GM18951 (cell line): ENCODE data around the gene NUTM2F.
"Not testable (repeated sequence)": the region's sequence is repeated elsewhere in the genome, so short reads cannot be mapped to it uniquely, and the experiment has no call there.

Experiments used
- POLR2A ChIP-seq: IDR thresholded peaks from 4 replicates; pipeline ENCODE4 v1.6.1; 2011; ENCODE audit warnings: mild to moderate bottlenecking; ENCODE audit not compliant: insufficient read length, insufficient read depth; ENCODE audit errors: extremely low read depth
- in situ Hi-C: fragments of 300-500 bp; cut with MboI; formaldehyde crosslinking; loops from one replicate; pipeline ENCODE4 v1.12.0; 2022; ENCODE audit warnings: low sequenced_read_pairs, mixed read lengths, inconsistent platforms; ENCODE audit not compliant: unreplicated experiment

Gene NUTM2F

DNA sequence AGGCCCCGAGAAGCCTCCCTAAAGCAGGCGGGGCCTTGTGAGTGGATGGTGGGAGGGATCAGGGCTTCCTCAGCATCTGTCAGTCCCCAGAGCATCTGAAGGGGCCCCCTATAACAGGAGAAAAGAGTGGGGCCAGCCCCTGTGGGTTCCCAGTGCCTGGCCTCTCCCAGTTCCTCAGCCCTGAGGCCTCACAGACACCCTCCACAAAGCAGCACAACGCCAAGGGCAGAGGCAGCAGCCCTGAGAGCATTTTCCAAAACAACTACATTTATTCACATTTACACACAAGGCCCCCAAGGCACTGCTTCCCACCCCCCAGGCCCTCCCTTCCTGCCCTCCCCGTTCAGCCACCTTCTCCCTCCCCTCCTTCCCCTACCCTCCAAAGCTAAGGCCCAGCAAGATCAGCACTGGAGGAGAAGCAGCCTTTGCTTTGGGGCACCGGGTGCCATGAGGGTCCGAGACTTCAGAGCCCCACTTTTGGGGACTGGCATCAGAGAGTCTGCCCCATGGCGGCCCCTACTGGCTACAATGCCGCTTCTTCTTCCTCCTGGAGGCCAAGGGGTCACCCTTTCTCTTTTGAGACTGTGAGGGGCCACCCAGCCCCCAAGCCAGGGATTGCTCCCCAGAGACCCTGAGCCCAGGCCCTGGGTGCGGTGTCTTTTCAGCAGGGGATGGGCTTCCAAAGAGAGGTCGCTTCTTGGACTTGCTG is 10.3 kb downstream of the NUTM2F start:
- in situ Hi-C loops = not testable (repeated sequence)

DNA sequence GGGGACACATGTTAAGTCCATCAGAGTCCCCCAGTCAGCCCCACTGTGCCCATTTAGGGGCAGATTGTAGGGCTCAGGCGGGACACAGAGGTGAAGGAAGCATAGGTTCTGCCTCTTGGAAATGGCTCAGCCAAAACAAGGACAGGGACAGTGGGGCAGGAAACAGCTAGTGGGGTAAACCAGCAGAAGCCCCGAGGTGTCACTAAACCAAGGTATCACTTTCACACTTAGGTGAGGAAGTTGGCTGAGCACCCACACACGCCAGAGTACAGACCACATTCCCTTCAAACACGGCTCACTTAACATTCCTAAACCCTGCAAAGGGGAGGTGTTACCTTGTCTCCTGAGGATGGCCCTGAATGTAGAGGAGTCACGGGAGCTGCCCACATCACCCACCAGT is 12.2 kb downstream of the NUTM2F start:
- in situ Hi-C loops = not testable (repeated sequence)

DNA sequence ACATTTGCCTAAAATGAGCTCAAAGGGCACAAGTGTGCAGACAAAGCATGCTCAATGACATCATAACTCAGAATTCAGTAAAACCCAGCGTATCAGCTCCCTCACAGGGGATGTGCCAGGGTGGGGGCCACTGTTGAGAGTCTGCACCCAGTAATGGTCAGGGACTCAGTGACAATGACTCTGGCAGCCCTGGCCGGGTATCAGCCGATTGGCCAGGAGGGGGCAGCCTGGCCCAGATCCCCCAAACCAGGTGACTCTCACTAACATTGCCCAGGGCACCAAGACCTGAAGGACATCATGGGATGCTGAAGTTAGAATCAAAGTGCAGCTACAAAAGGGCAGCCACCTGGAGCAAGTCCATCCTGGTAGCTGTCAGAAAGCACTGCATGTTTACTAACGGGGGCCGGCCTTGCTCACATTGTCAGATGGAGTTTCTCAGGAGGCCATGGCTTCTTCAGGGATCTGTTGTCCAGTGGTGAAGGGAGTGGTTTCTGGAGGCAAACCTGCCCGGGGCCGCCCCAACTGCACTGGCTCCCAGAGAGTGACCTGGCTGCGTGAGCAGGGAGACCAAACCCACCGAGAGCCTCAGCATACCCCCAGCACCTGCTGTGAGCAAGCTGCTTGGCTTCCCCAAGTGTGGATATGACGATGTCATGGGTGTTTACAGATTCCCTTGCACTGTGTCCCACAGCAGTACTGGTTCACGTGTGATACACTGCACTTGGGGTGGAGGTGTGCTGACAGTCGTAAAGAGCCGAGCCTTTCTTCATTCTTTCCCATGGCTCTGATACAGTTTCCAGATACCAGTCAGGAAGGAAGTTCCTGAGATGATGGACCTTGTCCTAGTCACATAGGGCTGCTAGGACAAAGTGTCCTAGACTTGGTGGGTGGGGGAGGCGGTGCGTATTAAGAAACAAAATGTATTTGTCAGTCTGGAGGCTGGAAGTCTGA is 13.1 kb downstream of the NUTM2F start:
- in situ Hi-C loops = not testable (repeated sequence)

DNA sequence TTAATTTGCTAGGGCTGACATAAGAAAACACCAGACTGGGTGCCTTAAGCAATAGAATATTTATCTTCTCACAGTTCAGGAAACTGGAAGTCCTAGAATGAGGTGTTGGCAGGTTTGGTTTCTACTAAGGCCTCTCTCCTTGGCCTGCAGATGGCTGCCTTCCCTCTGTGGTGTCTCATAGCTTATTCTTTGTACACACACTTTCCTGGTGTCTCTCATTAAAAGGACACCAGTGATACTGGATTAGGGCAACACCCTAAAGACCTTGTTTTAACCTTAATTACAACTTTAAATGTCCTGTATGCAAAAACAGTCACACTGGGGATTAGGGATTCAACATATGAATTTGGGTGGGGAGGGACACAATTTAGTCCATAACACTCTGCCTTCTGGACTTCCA is 25.1 kb downstream of the NUTM2F start:
- in situ Hi-C loops = no loop called here
- no peak for TF ChIP-seq POLR2A

GRCh38 chr9:94302426-94302825 is 26.0 kb downstream of the NUTM2F start:
- TF ChIP-seq POLR2A = no peak
- in situ Hi-C loops = no loop called here

- no peak for TF ChIP-seq POLR2A
- in situ Hi-C loops = no loop called here
Observed at GRCh38 chr9:94301583-94301982, 26.9 kb downstream of the NUTM2F start.

DNA sequence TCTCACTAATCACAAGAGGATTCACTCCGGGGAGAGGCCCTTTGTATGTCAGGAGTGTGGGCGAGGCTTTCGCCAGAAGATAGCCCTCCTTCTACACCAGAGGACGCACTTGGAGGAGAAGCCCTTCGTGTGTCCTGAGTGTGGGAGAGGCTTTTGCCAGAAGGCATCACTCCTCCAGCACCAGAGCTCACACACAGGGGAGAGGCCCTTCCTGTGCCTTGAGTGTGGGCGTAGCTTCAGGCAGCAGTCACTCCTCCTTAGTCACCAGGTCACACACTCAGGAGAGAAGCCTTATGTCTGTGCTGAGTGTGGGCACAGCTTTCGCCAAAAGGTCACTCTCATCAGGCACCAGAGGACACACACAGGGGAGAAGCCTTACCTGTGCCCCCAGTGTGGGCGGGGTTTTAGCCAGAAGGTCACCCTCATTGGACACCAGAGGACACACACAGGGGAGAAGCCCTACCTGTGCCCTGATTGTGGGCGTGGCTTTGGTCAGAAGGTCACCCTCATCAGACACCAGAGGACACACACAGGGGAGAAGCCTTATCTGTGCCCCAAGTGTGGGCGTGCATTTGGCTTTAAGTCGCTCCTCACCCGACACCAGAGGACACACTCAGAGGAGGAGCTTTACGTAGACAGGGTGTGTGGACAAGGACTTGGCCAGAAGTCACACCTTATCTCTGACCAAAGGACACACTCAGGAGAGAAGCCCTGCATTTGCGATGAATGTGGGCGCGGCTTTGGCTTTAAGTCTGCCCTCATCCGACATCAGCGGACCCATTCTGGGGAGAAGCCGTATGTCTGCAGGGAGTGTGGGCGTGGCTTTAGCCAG is 27.8 kb downstream of the NUTM2F start:
- no peak for TF ChIP-seq POLR2A
- in situ Hi-C loops = no loop called here

GRCh38 chr9:94298949-94299599 is 29.4 kb downstream of the NUTM2F start:
- no peak for TF ChIP-seq POLR2A
- in situ Hi-C loops = no loop called here

GRCh38 chr9:94289691-94290090 is 38.8 kb downstream of the NUTM2F start:
- in situ Hi-C loops = no loop called here
- TF ChIP-seq POLR2A = no peak

- no peak for TF ChIP-seq POLR2A
- in situ Hi-C loops = no loop called here
Observed at GRCh38 chr9:94287877-94288513, 40.4 kb downstream of the NUTM2F start.

GRCh38 chr9:94286116-94286515 is 42.3 kb downstream of the NUTM2F start:
- in situ Hi-C loops = no loop called here
- no peak for TF ChIP-seq POLR2A

DNA sequence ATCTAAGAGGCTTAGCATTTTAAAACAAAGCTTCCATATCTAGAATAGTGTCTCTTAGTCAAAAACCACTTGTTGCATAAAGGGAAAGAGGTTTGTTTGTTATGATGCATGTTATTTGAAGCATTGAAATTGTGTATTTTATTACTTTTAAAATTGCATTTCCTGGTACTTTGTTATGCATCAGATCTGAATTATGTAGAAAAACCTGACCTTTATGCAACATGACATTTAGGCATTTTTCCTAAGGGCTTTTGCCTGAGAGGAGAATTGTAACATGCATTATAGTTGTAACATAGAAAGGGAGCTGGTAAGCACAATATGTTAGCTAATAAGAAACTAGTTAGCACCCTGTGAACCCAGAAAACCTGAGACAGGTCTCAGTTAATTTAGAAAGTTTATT is 47.3 kb downstream of the NUTM2F start:
- in situ Hi-C loops = no loop called here
- TF ChIP-seq POLR2A = no peak
